ENCODE results near the gene CPLX3.

GRCh38 chr15:74815961-74816360, 10.5 kb upstream of the CPLX3 start:
- TF ChIP-seq CTCF (IDR thresholded peaks at IDR 0.05; ENCODE audit: low read length) (no peak), EZH2 (IDR thresholded peaks at IDR 0.05; ENCODE audit: borderline replicate concordance, low read length) (no peak)

Data from OCI-LY1 (cell line).